Activated effector memory CD4-positive, alpha-beta T cell treated with Interleukin-2 at 50 U/mL for 16 hours (primary cell): ENCODE data around the gene CAMK1.

Experiments
- DNase-seq: peaks from one replicate; pipeline ENCODE4 v3.0.0-alpha.2; 2020

CAMK1 gene

GRCh38 chr3:9732080-9732739 is 37.5 kb downstream of the CAMK1 start:
- DNase-seq = peak; percentile 32

GRCh38 chr3:9731206-9732079 is 38.3 kb downstream of the CAMK1 start, which contains the start of gene BRPF1:
TSS of gene BRPF1 (plus strand) at chr3:9731735. CDS start at chr3:9734141, 2,406 bp downstream.
- DNase-seq = peak; percentile 100

GRCh38 chr3:9730657-9731205 is 39.0 kb downstream of the CAMK1 start:
- no peak for DNase-seq

GRCh38 chr3:9729419-9729818 is 40.3 kb downstream of the CAMK1 start:
- no peak for DNase-seq

GRCh38 chr3:9727743-9728142 is 42.0 kb downstream of the CAMK1 start:
- no peak for DNase-seq

GRCh38 chr3:9727041-9727595 is 42.6 kb downstream of the CAMK1 start:
- peak; percentile 38 for DNase-seq

GRCh38 chr3:9725775-9726515 is 43.8 kb downstream of the CAMK1 start:
- DNase-seq = no peak

GRCh38 chr3:9721700-9722060 is 48.1 kb downstream of the CAMK1 start:
- no peak for DNase-seq

- DNase-seq = no peak
These were observed 48.6 kb downstream of the CAMK1 start for GRCh38 chr3:9721015-9721699.

GRCh38 chr3:9718118-9718517 is 51.6 kb downstream of the CAMK1 start:
- DNase-seq = no peak

GRCh38 chr3:9717563-9717962 is 52.2 kb downstream of the CAMK1 start:
- no peak for DNase-seq

- DNase-seq = no peak
These were observed 52.8 kb downstream of the CAMK1 start for GRCh38 chr3:9716801-9717555.

GRCh38 chr3:9715764-9716437 is 53.8 kb downstream of the CAMK1 start:
- DNase-seq = no peak

GRCh38 chr3:9715136-9715535 is 54.6 kb downstream of the CAMK1 start:
- DNase-seq = no peak

GRCh38 chr3:9713142-9713541 is 56.6 kb downstream of the CAMK1 start:
- DNase-seq = no peak

GRCh38 chr3:9712415-9712814 is 57.3 kb downstream of the CAMK1 start:
- no peak for DNase-seq

GRCh38 chr3:9710174-9710739 is 59.5 kb downstream of the CAMK1 start:
- DNase-seq = no peak
